ENCODE data around the gene KRTAP20-2. TPM values are rescaled to one million over a fixed set of nuclear protein-coding genes. Genes with fewer than 3 reads are reported as not detected.

The KRTAP20-2 gene
- total and polyA plus RNA-seq, 10 of the 15 experiments (the other 5 are each of a cell fraction or from before 2014, with no cell fraction given): not detected

- FAIRE-seq: no peak
- CTCF ChIA-PET: no interaction called here
- no peak overlapping the region for H3K4me2 ChIP-seq (ENCODE audit: control insufficient read depth, insufficient read depth)
These were observed 49.5 kb downstream of the KRTAP20-2 start for GRCh38 chr21:30684506-30684905.

More at GRCh38 chr21:30684506-30684905, 49.5 kb downstream of the KRTAP20-2 start:
- no peaks in the 10 kb centered on the region for H3K36me3 ChIP-seq (ENCODE audit: control insufficient read depth in 2 of 2, insufficient read depth in 2 of 2, low read length in 1 of 2)
- no peak for ATAC-seq
- H3K9me3 ChIP-seq (replicated peaks; ENCODE audit: control insufficient read depth, insufficient read depth, low read length): no peaks in the 10 kb centered on the region
- no peaks in the 10 kb centered on the region for H3K4me1 ChIP-seq (ENCODE audit: control insufficient read depth, insufficient read depth, low read length)
- intact Hi-C loops (cut with micrococcal nuclease; ENCODE audit: unreplicated experiment): no loop called here
- under 1% methylated on average over 6 of the region's 6 CpGs for WGBS (ENCODE audit: insufficient coverage, insufficient replicate concordance, low lambda C conversion rate, missing lambda C conversion rate)
- ChIA-PET RAD21 (ENCODE audit: unreplicated experiment) (no interaction called here), POLR2A (interaction anchor here (0.7 kb wide), 1 partner anchor 10 kb away, joined by 3 read pairs; no protein-coding TSS in a partner anchor), SMC1A (ENCODE audit: uncharacterized antibody, unreplicated experiment) (no interaction called here)
- no peaks in the 10 kb centered on the region for H3K27me3 ChIP-seq (replicated peaks in 1 of 2; ENCODE audit: control insufficient read depth in 2 of 2, insufficient read depth in 2 of 2, low read length in 1 of 2)
- no TSS peak for BruUV-seq (replicated peaks)
- H3K4me3 ChIP-seq: no peak overlapping the region
- H3K27ac ChIP-seq (ENCODE audit: control insufficient read depth, insufficient read depth): no peak overlapping the region
- no peak for DNase-seq (ENCODE audit: low read depth, low spot score)
- in situ Hi-C loops (cut with MboI): no loop called here
- no peaks in the 10 kb centered on the region for H3K79me2 ChIP-seq (ENCODE audit: control insufficient read depth, insufficient read depth, low read length)
- H2AFZ ChIP-seq (ENCODE audit: control insufficient read depth, low read depth, low read length): no peak overlapping the region
- TF ChIP-seq CREM (IDR thresholded peaks at IDR 0.05; ENCODE audit: low read depth): no peak
- TF ChIP-seq FOS (IDR thresholded peaks at IDR 0.05; ENCODE audit: borderline replicate concordance, extremely low read depth, insufficient read length): no peak
- no peak for TF ChIP-seq MEF2A (IDR thresholded peaks at IDR 0.05; ENCODE audit: insufficient read depth, low read depth, low read length)
- TF ChIP-seq USF2 (IDR thresholded peaks at IDR 0.05; ENCODE audit: borderline replicate concordance, low read depth, low read length): no peak
- no peak for TF ChIP-seq MTA3 (IDR thresholded peaks at IDR 0.05; ENCODE audit: borderline replicate concordance, low read length)
- TF ChIP-seq SMAD5 (IDR thresholded peaks at IDR 0.05; ENCODE audit: low read depth): no peak
- TF ChIP-seq E2F8 (IDR thresholded peaks at IDR 0.05; ENCODE audit: low read depth, partially characterized antibody): no peak
- no peak for TF ChIP-seq KAT2A (conservative IDR thresholded peaks at IDR 0.05; ENCODE audit: control insufficient read depth, low read depth, low read length)
- no peak for TF ChIP-seq ZBTB33 (IDR thresholded peaks at IDR 0.05)
- no peak for TF ChIP-seq BCL3 (IDR thresholded peaks at IDR 0.05; ENCODE audit: borderline replicate concordance, insufficient read depth, low read depth, low read length, poor library complexity, severe bottlenecking)
- no peak for TF ChIP-seq KLF5 (IDR thresholded peaks at IDR 0.05; ENCODE audit: partially characterized antibody)
- no peak for TF ChIP-seq ESRRA (IDR thresholded peaks at IDR 0.05; ENCODE audit: low read length)
- TF ChIP-seq GATAD2B (conservative IDR thresholded peaks at IDR 0.05; ENCODE audit: low read depth): no peak
- no peak for TF ChIP-seq SMAD1 (IDR thresholded peaks at IDR 0.05; ENCODE audit: low read depth, partially characterized antibody)
- no peak for TF ChIP-seq SRF (IDR thresholded peaks at IDR 0.05; ENCODE audit: low read depth in 2 of 2, low read length in 2 of 2)
- no peak for TF ChIP-seq USF1 (IDR thresholded peaks at IDR 0.05; ENCODE audit: borderline replicate concordance, extremely low read length, insufficient read depth, low read depth, low read length)
- no peak overlapping the region for H3K9ac ChIP-seq (ENCODE audit: control insufficient read depth, insufficient read depth, low read length)
- H4K20me1 ChIP-seq (ENCODE audit: control insufficient read depth, insufficient read depth): no peaks in the 10 kb centered on the region
